A549 treated with AZD9567 at 1 μM for 4 hours (cell line): ENCODE measurements around the gene PTS. TPM values are rescaled to one million over a fixed set of nuclear protein-coding genes. Genes with fewer than 3 reads are reported as not detected.

Experiments used
- total RNA-seq: library from RNA; stranded (reverse); fragments of 200-300 nt; extraction: Qiagen RNA extraction; gene quantifications from 5 replicates; pipeline ENCODE4 v1.2.3, GENCODE V29; 2022; ENCODE audit not compliant: insufficient read depth

Gene PTS
- 27.3 to 30.2 TPM (median 28.5 TPM) in 5 replicates for total RNA-seq

GRCh38 chr11:112226062-112226830 lies at the start of gene PTS:
Gene PTS (plus strand): TSS chr11:112226428. CDS start chr11:112226444, 16 bp downstream.

DNA sequence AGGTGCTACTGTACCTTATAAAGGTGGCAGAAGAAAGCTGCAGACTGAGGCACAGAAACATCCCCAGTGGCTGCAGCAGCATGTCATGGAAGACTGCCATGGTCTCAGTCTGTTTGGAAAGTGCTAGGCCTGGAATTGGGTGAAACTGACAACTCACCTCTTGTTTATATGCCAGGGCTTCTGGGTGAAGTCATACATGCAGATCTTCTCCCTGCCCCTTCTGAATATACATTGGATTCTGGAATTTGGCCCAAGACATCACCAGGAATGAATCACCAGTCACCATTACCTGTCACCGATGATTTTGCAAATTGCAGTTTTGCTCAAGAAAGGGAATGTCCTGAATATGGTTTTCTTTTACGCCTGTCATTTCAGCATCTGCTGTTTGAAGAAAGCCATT lies 34.3 kb downstream of the PTS start, which contains the start of gene PLET1:
Gene PLET1, minus strand, starts transcription at position 371 of the 400 bp plus-strand sequence. Its CDS starts 271 bp downstream, at position 100.

Other genes starting within 250 kb of the PTS start
- 23.9 to 42.9 TPM (median 28.8 TPM) in 5 replicates for gene DLAT, start 201.0 kb upstream of the PTS start, total RNA-seq
- gene PIH1D2, start 152.4 kb upstream of the PTS start, total RNA-seq = 0.65 to 6.6 TPM (median 1.2 TPM) in 5 replicates
- gene NKAPD1, start 152.1 kb upstream of the PTS start, total RNA-seq = 11.7 to 14.1 TPM (median 12.7 TPM) in 5 replicates
- gene TIMM8B, start 139.7 kb upstream of the PTS start, total RNA-seq = 67.5 to 74.4 TPM (median 72.4 TPM) in 5 replicates
- gene SDHD, start 139.6 kb upstream of the PTS start, total RNA-seq = 67.2 to 103 TPM (median 70.1 TPM) in 5 replicates
- gene IL18, start 62.3 kb upstream of the PTS start, total RNA-seq = 85.4 to 94.2 TPM (median 92.6 TPM) in 5 replicates
- gene TEX12, start 59.1 kb upstream of the PTS start, total RNA-seq = not detected in 5 replicates
- gene BCO2, start 50.9 kb upstream of the PTS start, total RNA-seq = 0.57 to 1.4 TPM (median 0.99 TPM) in 4 of 5 replicates, not detected in the other
- gene PLET1, start 34.4 kb downstream of the PTS start, total RNA-seq = not detected in 5 replicates